A549 (cell line): ENCODE data around the gene NPLOC4.

ENCODE experiments used
- BHLHE40 ChIP-seq: IDR thresholded peaks from 2 replicates; pipeline ENCODE4 v1.6.1; 2012; ENCODE audit warnings: low read depth, low read length, inconsistent platforms
- CBX8 ChIP-seq: fragments of 200-600 bp; sonication (generic); IDR thresholded peaks from 2 replicates; pipeline ENCODE4 v1.6.1; 2016
- CHD2 ChIP-seq: fragments of 150-350 bp; IDR thresholded peaks from 2 replicates; pipeline ENCODE4 v1.6.1; 2014; ENCODE audit warnings: low read length; ENCODE audit not compliant: partially characterized antibody
- KDM5A ChIP-seq: fragments of 200-600 bp; sonication (generic); IDR thresholded peaks from 2 replicates; pipeline ENCODE4 v1.6.1; 2016; ENCODE audit warnings: antibody characterized with exemption, mild to moderate bottlenecking
- PBX3 ChIP-seq: IDR thresholded peaks from 2 replicates; pipeline ENCODE4 v1.6.1; 2012
- PHF8 ChIP-seq: fragments of 200-600 bp; sonication (generic); IDR thresholded peaks from 2 replicates; pipeline ENCODE4 v1.6.1; 2016; ENCODE audit warnings: low read depth, mild to moderate bottlenecking, antibody characterized with exemption, moderate library complexity, borderline replicate concordance
- POLR2A ChIP-seq: IDR thresholded peaks from 2 replicates; pipeline ENCODE4 v1.6.1; 2012; ENCODE audit warnings: mild to moderate bottlenecking, low read length
- RAD21 ChIP-seq, 2 experiments: fragments of >200 bp in 1 of 2; sonication (Bioruptor Twin) in 1 of 2; formaldehyde crosslinking in 1 of 2; IDR thresholded peaks in 1 of 2; conservative IDR thresholded peaks in 1 of 2; 2 replicates in 1 of 2; 3 replicates in 1 of 2; pipeline ENCODE4 v1.6.1; 2012 to 2018; ENCODE audit warnings: inconsistent platforms in 1 of 2
- REST ChIP-seq: fragments of 200-600 bp; sonication (generic); IDR thresholded peaks from 2 replicates; pipeline ENCODE4 v1.6.1; 2016; ENCODE audit warnings: antibody characterized with exemption, mild to moderate bottlenecking, moderate library complexity
- USF2 ChIP-seq: fragments of 450-650 bp; IDR thresholded peaks from 2 replicates; pipeline ENCODE4 v1.6.1; 2014; ENCODE audit warnings: antibody characterized with exemption
- ZNF302 ChIP-seq: fragments of 250-450 bp; sonication (Bioruptor Pico); IDR thresholded peaks from 2 replicates; pipeline ENCODE4 v1.9.0; 2021; ENCODE audit warnings: inconsistent platforms, mild to moderate bottlenecking, moderate library complexity
- TF ChIP-seq, protein P1 (sequence below): fragments of >200 bp; sonication (Bioruptor Twin); formaldehyde crosslinking; IDR thresholded peaks from 3 replicates; pipeline ENCODE4 v1.5.1; 2016

DNA sequence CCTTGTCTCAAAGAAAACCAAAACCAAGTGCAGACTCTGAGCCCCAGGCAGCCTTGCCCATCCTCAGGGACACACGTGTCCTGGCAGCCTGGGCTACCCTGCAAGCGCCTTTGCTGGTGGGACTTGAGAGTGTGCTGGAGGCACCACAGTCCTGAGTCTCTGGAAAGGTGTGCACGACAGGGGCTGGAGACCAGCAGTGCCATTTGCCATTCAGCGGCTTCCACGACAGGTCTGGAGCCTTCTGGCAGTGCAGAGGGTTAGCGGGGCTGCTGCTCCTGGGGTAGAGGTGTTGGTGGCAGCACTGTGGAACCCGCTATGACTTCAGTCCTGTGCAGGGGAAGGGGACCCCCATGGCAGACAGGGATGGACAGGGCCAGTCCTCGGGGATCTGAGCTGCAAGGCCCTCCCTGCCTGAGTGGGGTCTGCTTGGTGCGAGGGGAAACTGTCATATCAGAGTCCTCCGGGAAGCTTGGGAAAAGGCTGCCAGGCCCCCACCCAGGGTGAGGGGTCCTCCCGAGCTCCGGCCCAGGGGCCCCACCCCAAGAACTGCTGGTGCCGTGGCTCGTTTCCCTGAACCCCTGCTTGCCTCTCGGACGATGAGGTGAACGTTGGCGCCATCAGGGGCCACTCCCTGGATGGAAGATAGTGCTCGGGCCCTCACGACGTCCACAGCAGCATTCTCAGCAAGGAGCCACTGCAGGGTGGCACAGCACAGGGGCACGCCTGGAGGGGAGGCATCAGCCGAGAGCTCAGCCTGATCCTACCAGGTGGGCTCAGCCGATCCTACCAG lies 91.6 kb downstream of the NPLOC4 start:
- TF ChIP-seq, protein P1, sequence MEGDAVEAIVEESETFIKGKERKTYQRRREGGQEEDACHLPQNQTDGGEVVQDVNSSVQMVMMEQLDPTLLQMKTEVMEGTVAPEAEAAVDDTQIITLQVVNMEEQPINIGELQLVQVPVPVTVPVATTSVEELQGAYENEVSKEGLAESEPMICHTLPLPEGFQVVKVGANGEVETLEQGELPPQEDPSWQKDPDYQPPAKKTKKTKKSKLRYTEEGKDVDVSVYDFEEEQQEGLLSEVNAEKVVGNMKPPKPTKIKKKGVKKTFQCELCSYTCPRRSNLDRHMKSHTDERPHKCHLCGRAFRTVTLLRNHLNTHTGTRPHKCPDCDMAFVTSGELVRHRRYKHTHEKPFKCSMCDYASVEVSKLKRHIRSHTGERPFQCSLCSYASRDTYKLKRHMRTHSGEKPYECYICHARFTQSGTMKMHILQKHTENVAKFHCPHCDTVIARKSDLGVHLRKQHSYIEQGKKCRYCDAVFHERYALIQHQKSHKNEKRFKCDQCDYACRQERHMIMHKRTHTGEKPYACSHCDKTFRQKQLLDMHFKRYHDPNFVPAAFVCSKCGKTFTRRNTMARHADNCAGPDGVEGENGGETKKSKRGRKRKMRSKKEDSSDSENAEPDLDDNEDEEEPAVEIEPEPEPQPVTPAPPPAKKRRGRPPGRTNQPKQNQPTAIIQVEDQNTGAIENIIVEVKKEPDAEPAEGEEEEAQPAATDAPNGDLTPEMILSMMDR: no peak
- TF ChIP-seq CBX8 (no peak), ZNF302 (CRISPR knock-in tag) (no peak), REST (no peak), PHF8 (no peak), CHD2 (no peak), PBX3 (no peak), USF2 (no peak), BHLHE40 (no peak), POLR2A (no peak), KDM5A (no peak), RAD21 (conservative IDR thresholded peaks at IDR 0.05 in 1 of 2, IDR thresholded peaks at IDR 0.05 in 1 of 2) (no peak)
